ENCODE results near the gene CELA1. TPM values are rescaled to one million over a fixed set of nuclear protein-coding genes. Genes with fewer than 3 reads are reported as not detected.
"Not testable (repeated sequence)": the region's sequence is repeated elsewhere in the genome, so short reads cannot be mapped to it uniquely, and the experiment has no call there.

Gene CELA1
- total RNA-seq, 1 donor from 2014 or later: not detected

GRCh38 chr12:51295651-51296050 is 50.8 kb downstream of the CELA1 start:
- H3K27me3 Mint-ChIP-seq (ENCODE audit: unreplicated experiment): no peaks in the 10 kb centered on the region
- no peak overlapping the region for H3K4me3 Mint-ChIP-seq (ENCODE audit: unreplicated experiment)
- H3K4me1 Mint-ChIP-seq (ENCODE audit: low read depth, unreplicated experiment): no peaks in the 10 kb centered on the region
- H3K36me3 Mint-ChIP-seq (ENCODE audit: unreplicated experiment): no peaks in the 10 kb centered on the region
- TF ChIP-seq CTCF (IDR thresholded peaks at IDR 0.05; ENCODE audit: partially characterized antibody, unreplicated experiment): no peak
- DNase-seq: no peak
- no peaks in the 10 kb centered on the region for H3K9me3 Mint-ChIP-seq (ENCODE audit: unreplicated experiment)
- no peak overlapping the region for H3K27ac Mint-ChIP-seq (ENCODE audit: unreplicated experiment)

DNA sequence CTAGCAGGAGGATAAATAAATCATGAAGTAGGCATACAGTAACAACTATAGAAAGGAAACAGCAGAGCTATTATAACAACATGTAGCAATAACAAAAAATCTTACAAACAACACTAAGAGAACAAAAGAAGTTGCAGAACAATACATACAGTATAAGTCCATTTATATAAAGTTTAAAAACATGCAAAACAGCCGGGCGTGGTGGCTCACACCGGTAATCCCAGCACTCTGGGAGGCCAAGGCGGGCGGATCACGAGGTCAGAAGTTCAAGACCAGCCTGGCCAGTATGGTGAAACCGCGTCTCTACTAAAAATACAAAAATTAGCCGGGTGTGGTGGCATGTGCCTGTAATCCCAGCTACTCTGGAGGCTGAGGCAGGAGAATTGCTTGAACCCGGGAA is 52.4 kb downstream of the CELA1 start:
- not testable (repeated sequence) for H3K4me3 Mint-ChIP-seq (ENCODE audit: unreplicated experiment); H3K9me3 Mint-ChIP-seq (ENCODE audit: unreplicated experiment); DNase-seq; H3K27ac Mint-ChIP-seq (ENCODE audit: unreplicated experiment); H3K36me3 Mint-ChIP-seq (ENCODE audit: unreplicated experiment); H3K27me3 Mint-ChIP-seq (ENCODE audit: unreplicated experiment); H3K4me1 Mint-ChIP-seq (ENCODE audit: low read depth, unreplicated experiment)

DNA sequence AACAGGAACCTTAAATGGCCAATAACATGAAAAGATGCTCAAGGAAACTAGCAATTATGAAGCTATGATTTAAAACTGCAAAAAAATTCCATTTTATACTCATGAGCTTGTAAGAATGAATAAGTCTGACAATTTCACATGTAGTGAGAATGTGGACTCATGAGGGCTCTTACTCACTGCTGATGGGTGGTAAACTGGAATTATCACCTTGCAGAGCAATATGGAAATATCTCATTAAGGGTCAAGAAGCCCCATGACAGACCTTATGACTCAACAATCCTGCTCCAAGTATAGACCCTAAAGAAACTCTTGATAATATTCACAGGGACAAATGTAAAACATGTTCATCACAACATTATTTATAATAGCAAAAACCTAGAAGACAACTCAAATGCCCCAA is 52.8 kb downstream of the CELA1 start:
- Mint-ChIP-seq H3K4me1 (ENCODE audit: low read depth, unreplicated experiment) (no peaks in the 10 kb centered on the region), H3K27me3 (ENCODE audit: unreplicated experiment) (no peaks in the 10 kb centered on the region), H3K36me3 (ENCODE audit: unreplicated experiment) (no peaks in the 10 kb centered on the region), H3K4me3 (ENCODE audit: unreplicated experiment) (no peak overlapping the region), H3K9me3 (ENCODE audit: unreplicated experiment) (no peaks in the 10 kb centered on the region), H3K27ac (ENCODE audit: unreplicated experiment) (no peak overlapping the region)
- DNase-seq: no peak
- no peak for TF ChIP-seq CTCF (IDR thresholded peaks at IDR 0.05; ENCODE audit: partially characterized antibody, unreplicated experiment)

- not testable (repeated sequence) for H3K27ac Mint-ChIP-seq (ENCODE audit: unreplicated experiment); H3K4me3 Mint-ChIP-seq (ENCODE audit: unreplicated experiment); DNase-seq; H3K4me1 Mint-ChIP-seq (ENCODE audit: low read depth, unreplicated experiment); H3K36me3 Mint-ChIP-seq (ENCODE audit: unreplicated experiment); H3K27me3 Mint-ChIP-seq (ENCODE audit: unreplicated experiment); H3K9me3 Mint-ChIP-seq (ENCODE audit: unreplicated experiment)
Measured at GRCh38 chr12:51291603-51292513, 54.6 kb downstream of the CELA1 start.

DNA sequence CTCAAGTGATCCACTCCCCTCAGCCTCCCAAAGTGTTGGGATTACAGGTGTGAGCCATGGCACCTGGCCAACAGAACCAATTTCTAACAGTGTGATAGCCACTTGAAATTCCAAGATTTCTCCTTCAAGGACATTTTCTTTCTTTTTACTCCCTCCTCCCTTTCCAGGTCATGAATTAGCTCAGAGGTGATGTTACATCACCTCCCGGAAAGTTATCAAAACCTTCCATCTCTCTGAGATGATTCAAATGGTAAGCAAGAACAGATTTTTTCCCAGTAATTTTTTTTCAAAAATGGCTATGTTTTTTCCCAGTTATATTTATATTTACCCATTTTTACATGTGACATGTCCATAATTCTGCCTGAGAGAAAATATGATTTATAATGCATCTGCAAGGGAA is 60.6 kb downstream of the CELA1 start:
- no peak overlapping the region for H3K27ac Mint-ChIP-seq (ENCODE audit: unreplicated experiment)
- TF ChIP-seq CTCF (IDR thresholded peaks at IDR 0.05; ENCODE audit: partially characterized antibody, unreplicated experiment): no peak
- no peaks in the 10 kb centered on the region for H3K4me1 Mint-ChIP-seq (ENCODE audit: low read depth, unreplicated experiment)
- no peak overlapping the region for H3K4me3 Mint-ChIP-seq (ENCODE audit: unreplicated experiment)
- H3K9me3 Mint-ChIP-seq (ENCODE audit: unreplicated experiment): no peaks in the 10 kb centered on the region
- H3K27me3 Mint-ChIP-seq (ENCODE audit: unreplicated experiment): no peaks in the 10 kb centered on the region
- DNase-seq: no peak
- no peaks in the 10 kb centered on the region for H3K36me3 Mint-ChIP-seq (ENCODE audit: unreplicated experiment)

GRCh38 chr12:51281202-51281924 is 65.1 kb downstream of the CELA1 start:
- no peak overlapping the region for H3K4me3 Mint-ChIP-seq (ENCODE audit: unreplicated experiment)
- H3K9me3 Mint-ChIP-seq (ENCODE audit: unreplicated experiment): no peaks in the 10 kb centered on the region
- no peaks in the 10 kb centered on the region for H3K27me3 Mint-ChIP-seq (ENCODE audit: unreplicated experiment)
- H3K27ac Mint-ChIP-seq (ENCODE audit: unreplicated experiment): no peak overlapping the region
- no peak for TF ChIP-seq CTCF (IDR thresholded peaks at IDR 0.05; ENCODE audit: partially characterized antibody, unreplicated experiment)
- no peaks in the 10 kb centered on the region for H3K4me1 Mint-ChIP-seq (ENCODE audit: low read depth, unreplicated experiment)
- DNase-seq: no peak
- no peaks in the 10 kb centered on the region for H3K36me3 Mint-ChIP-seq (ENCODE audit: unreplicated experiment)

All from glutamatergic neuron (in vitro differentiated cells).